ENCODE measurements around the gene TBX1.

Gene TBX1

GRCh38 chr22:19803736-19804267, 43.2 kb downstream of the TBX1 start:
- Histone ChIP-seq H2BK5ac (ENCODE audit: low read depth, low read length, poor library complexity) (no peak overlapping the region), H3K23ac (ENCODE audit: low read length) (no peak overlapping the region)
- WGBS (ENCODE audit: extremely low coverage, insufficient coverage, insufficient read length): no CpG with 5 or more reads among the region's 8 CpGs

GRCh38 chr22:19805821-19806212, 45.2 kb downstream of the TBX1 start:
- H2BK5ac ChIP-seq (ENCODE audit: low read depth, low read length, poor library complexity): no peak overlapping the region
- no peak overlapping the region for H4K91ac ChIP-seq (ENCODE audit: low read depth, low read length)
- H3K9ac ChIP-seq (ENCODE audit: low read length): peak overlapping the region; percentile 16
- no peaks in the 10 kb centered on the region for H3K79me1 ChIP-seq (ENCODE audit: low read length)
- no peak overlapping the region for H3K18ac ChIP-seq (ENCODE audit: low read length)
- no peak overlapping the region for H2AK5ac ChIP-seq (ENCODE audit: low read length)
- peaks cover 2% of the 10 kb centered on the region for H3K9me3 ChIP-seq (ENCODE audit: insufficient read depth, low read depth, low read length)
- no peak overlapping the region for H4K8ac ChIP-seq (ENCODE audit: low read depth, low read length)
- H3K79me2 ChIP-seq (ENCODE audit: control insufficient read depth, insufficient read depth, low read length, poor library complexity): no peaks in the 10 kb centered on the region
- no peak overlapping the region for H3K4me3 ChIP-seq (ENCODE audit: low read depth, low read length)
- H2BK120ac ChIP-seq (ENCODE audit: insufficient read depth, low read length, poor library complexity): no peak overlapping the region
- no peak overlapping the region for H3K4ac ChIP-seq (ENCODE audit: low read depth, low read length)
- H4K12ac ChIP-seq (ENCODE audit: low read depth, low read length): no peak overlapping the region
- no peak overlapping the region for H3K27ac ChIP-seq (ENCODE audit: low read depth, low read length)
- H3K4me2 ChIP-seq (ENCODE audit: low read length): no peak overlapping the region
- peaks cover 2 to 7% of the 10 kb centered on the region in 2 experiments for H3K4me1 ChIP-seq (ENCODE audit: control insufficient read depth in 1 of 2, insufficient read depth in 2 of 2, low read length in 2 of 2)
- H3K23ac ChIP-seq (ENCODE audit: low read length): no peak overlapping the region
- no peak overlapping the region for H2BK12ac ChIP-seq (ENCODE audit: low read length)
- no peaks in the 10 kb centered on the region for H3K27me3 ChIP-seq (ENCODE audit: insufficient read depth, low read length)
- WGBS (ENCODE audit: extremely low coverage, insufficient coverage, insufficient read length): no CpG with 5 or more reads among the region's 8 CpGs
- peaks cover 2 to 7% of the 10 kb centered on the region in 2 experiments for H3K36me3 ChIP-seq (ENCODE audit: control insufficient read depth in 1 of 2, insufficient read depth in 2 of 2, low read length in 2 of 2)
- DNase-seq: peak in 1 of 2 donors; percentile 7
- H3K14ac ChIP-seq (ENCODE audit: low read length): no peak overlapping the region
- H2AFZ ChIP-seq (ENCODE audit: insufficient read depth, low read length, poor library complexity): no peak overlapping the region

More at GRCh38 chr22:19803736-19804267, 43.2 kb downstream of the TBX1 start:
- no peak overlapping the region for H2AFZ ChIP-seq (ENCODE audit: insufficient read depth, low read length, poor library complexity)
- H3K9me3 ChIP-seq (ENCODE audit: insufficient read depth, low read depth, low read length): peaks cover 2% of the 10 kb centered on the region
- no peaks in the 10 kb centered on the region for H3K27me3 ChIP-seq (ENCODE audit: insufficient read depth, low read length)
- no peak overlapping the region for H4K8ac ChIP-seq (ENCODE audit: low read depth, low read length)
- no peak overlapping the region for H2AK5ac ChIP-seq (ENCODE audit: low read length)
- no peaks in the 10 kb centered on the region for H3K79me1 ChIP-seq (ENCODE audit: low read length)
- no peak overlapping the region for H3K4me2 ChIP-seq (ENCODE audit: low read length)
- H3K9ac ChIP-seq (ENCODE audit: low read length): no peak overlapping the region
- no peaks in the 10 kb centered on the region for H3K79me2 ChIP-seq (ENCODE audit: control insufficient read depth, insufficient read depth, low read length, poor library complexity)
- peaks cover 4 to 6% of the 10 kb centered on the region in 2 experiments for H3K36me3 ChIP-seq (ENCODE audit: control insufficient read depth in 1 of 2, insufficient read depth in 2 of 2, low read length in 2 of 2)
- no peak overlapping the region for H3K4ac ChIP-seq (ENCODE audit: low read depth, low read length)
- no peak overlapping the region for H4K91ac ChIP-seq (ENCODE audit: low read depth, low read length)
- H2BK12ac ChIP-seq (ENCODE audit: low read length): no peak overlapping the region
- no peak overlapping the region for H3K4me3 ChIP-seq (ENCODE audit: low read depth, low read length)
- no peak overlapping the region for H3K18ac ChIP-seq (ENCODE audit: low read length)
- H3K27ac ChIP-seq (ENCODE audit: low read depth, low read length): no peak overlapping the region
- no peak overlapping the region for H2BK120ac ChIP-seq (ENCODE audit: insufficient read depth, low read length, poor library complexity)
- H4K12ac ChIP-seq (ENCODE audit: low read depth, low read length): no peak overlapping the region
- H3K4me1 ChIP-seq (ENCODE audit: control insufficient read depth in 1 of 2, insufficient read depth in 2 of 2, low read length in 2 of 2): peaks cover 2 to 5% of the 10 kb centered on the region in 2 experiments
- no peak for DNase-seq
- no peak overlapping the region for H3K14ac ChIP-seq (ENCODE audit: low read length)

DNA sequence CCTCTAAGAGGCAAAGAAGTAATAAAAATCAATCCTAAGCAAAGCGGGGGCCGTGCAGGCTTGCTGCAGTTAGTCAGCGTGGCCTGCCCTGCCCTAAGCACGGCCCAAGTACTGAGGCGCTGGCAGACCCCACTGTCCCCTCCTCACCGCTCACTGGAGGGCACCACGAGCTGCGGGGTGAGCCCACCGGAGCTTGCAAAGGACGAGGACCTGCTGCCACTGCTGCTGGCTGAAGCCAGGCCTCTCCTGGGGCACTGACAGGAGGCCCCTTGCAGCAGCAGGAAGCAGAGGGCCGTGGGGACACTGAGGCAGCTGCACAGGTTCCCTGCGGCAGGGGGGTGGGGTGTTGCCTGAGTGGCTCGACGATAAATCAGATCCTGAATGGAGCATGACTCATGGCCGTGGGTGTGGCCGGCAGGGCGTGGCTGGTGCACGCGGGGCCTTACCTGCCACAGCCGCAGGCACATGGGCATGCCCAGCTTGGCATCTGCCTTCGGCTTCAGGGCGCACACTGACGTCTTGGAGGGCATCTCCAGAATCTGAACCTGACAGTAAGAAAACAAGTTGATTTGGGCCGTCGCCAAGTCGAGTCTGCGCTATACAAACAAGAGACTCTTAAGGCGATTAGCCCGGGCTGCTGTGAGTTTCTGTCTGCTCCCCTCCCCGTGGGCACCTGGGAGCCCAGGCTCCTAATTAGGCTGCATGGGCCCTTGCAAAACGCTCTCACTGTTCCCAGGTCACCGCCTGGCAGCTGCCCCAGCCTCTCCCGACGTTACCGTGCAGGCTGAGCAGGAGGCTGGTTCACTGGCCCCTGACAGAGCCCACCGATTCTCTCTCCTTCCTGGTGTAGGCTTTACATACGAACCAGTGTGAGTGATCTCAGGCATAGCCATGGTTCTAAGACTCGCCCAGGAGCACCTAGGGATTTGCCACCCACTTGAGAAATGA, 45.9 kb downstream of the TBX1 start:
- H3K14ac ChIP-seq (ENCODE audit: low read length): no peak overlapping the region
- no peak overlapping the region for H2BK12ac ChIP-seq (ENCODE audit: low read length)
- no peak overlapping the region for H3K27ac ChIP-seq (ENCODE audit: low read depth, low read length)
- DNase-seq: peak in 1 of 2 donors; percentile 30
- no peak overlapping the region for H2AK5ac ChIP-seq (ENCODE audit: low read length)
- no peak overlapping the region for H4K12ac ChIP-seq (ENCODE audit: low read depth, low read length)
- H3K4me2 ChIP-seq (ENCODE audit: low read length): no peak overlapping the region
- H2AFZ ChIP-seq (ENCODE audit: insufficient read depth, low read length, poor library complexity): no peak overlapping the region
- H3K36me3 ChIP-seq (ENCODE audit: control insufficient read depth in 1 of 2, insufficient read depth in 2 of 2, low read length in 2 of 2): peaks cover 2 to 7% of the 10 kb centered on the region in 2 experiments
- no peak overlapping the region for H3K4ac ChIP-seq (ENCODE audit: low read depth, low read length)
- H3K79me1 ChIP-seq (ENCODE audit: low read length): no peaks in the 10 kb centered on the region
- no peak overlapping the region for H4K91ac ChIP-seq (ENCODE audit: low read depth, low read length)
- H3K79me2 ChIP-seq (ENCODE audit: control insufficient read depth, insufficient read depth, low read length, poor library complexity): no peaks in the 10 kb centered on the region
- no CpG with 5 or more reads among the region's 38 CpGs for WGBS (ENCODE audit: extremely low coverage, insufficient coverage, insufficient read length)
- H3K9ac ChIP-seq (ENCODE audit: low read length): no peak overlapping the region
- peaks cover 6 to 7% of the 10 kb centered on the region in 2 experiments for H3K4me1 ChIP-seq (ENCODE audit: control insufficient read depth in 1 of 2, insufficient read depth in 2 of 2, low read length in 2 of 2)
- H2BK120ac ChIP-seq (ENCODE audit: insufficient read depth, low read length, poor library complexity): no peak overlapping the region
- no peak overlapping the region for H2BK5ac ChIP-seq (ENCODE audit: low read depth, low read length, poor library complexity)
- no peaks in the 10 kb centered on the region for H3K27me3 ChIP-seq (ENCODE audit: insufficient read depth, low read length)
- H4K8ac ChIP-seq (ENCODE audit: low read depth, low read length): no peak overlapping the region
- H3K18ac ChIP-seq (ENCODE audit: low read length): no peak overlapping the region
- peaks cover 2% of the 10 kb centered on the region for H3K9me3 ChIP-seq (ENCODE audit: insufficient read depth, low read depth, low read length)
- H3K23ac ChIP-seq (ENCODE audit: low read length): no peak overlapping the region
- H3K4me3 ChIP-seq (ENCODE audit: low read depth, low read length): no peak overlapping the region

GRCh38 chr22:19807161-19807913, 46.8 kb downstream of the TBX1 start:
- no peak overlapping the region for H4K8ac ChIP-seq (ENCODE audit: low read depth, low read length)
- no CpG with 5 or more reads among the region's 15 CpGs for WGBS (ENCODE audit: extremely low coverage, insufficient coverage, insufficient read length)

More at GRCh38 chr22:19807161-19807913, 46.8 kb downstream of the TBX1 start:
- Histone ChIP-seq H3K27me3 (ENCODE audit: insufficient read depth, low read length) (no peaks in the 10 kb centered on the region), H3K36me3 (ENCODE audit: control insufficient read depth in 1 of 2, insufficient read depth in 2 of 2, low read length in 2 of 2) (peaks cover 3 to 7% of the 10 kb centered on the region in 2 experiments), H3K23ac (ENCODE audit: low read length) (no peak overlapping the region), H3K18ac (ENCODE audit: low read length) (no peak overlapping the region), H2AFZ (ENCODE audit: insufficient read depth, low read length, poor library complexity) (no peak overlapping the region), H3K4me3 (ENCODE audit: low read depth, low read length) (no peak overlapping the region), H3K4ac (ENCODE audit: low read depth, low read length) (no peak overlapping the region), H3K27ac (ENCODE audit: low read depth, low read length) (no peak overlapping the region), H4K91ac (ENCODE audit: low read depth, low read length) (no peak overlapping the region), H2BK120ac (ENCODE audit: insufficient read depth, low read length, poor library complexity) (no peak overlapping the region), H3K4me2 (ENCODE audit: low read length) (no peak overlapping the region), H3K9me3 (ENCODE audit: insufficient read depth, low read depth, low read length) (peaks cover 2% of the 10 kb centered on the region), H2BK12ac (ENCODE audit: low read length) (no peak overlapping the region), H3K14ac (ENCODE audit: low read length) (no peak overlapping the region), H3K4me1 (ENCODE audit: control insufficient read depth in 1 of 2, insufficient read depth in 2 of 2, low read length in 2 of 2) (peaks cover 6 to 7% of the 10 kb centered on the region in 2 experiments), H2BK5ac (ENCODE audit: low read depth, low read length, poor library complexity) (no peak overlapping the region), H3K79me1 (ENCODE audit: low read length) (no peaks in the 10 kb centered on the region), H3K9ac (ENCODE audit: low read length) (no peak overlapping the region), H2AK5ac (ENCODE audit: low read length) (no peak overlapping the region), H3K79me2 (ENCODE audit: control insufficient read depth, insufficient read depth, low read length, poor library complexity) (no peaks in the 10 kb centered on the region), H4K12ac (ENCODE audit: low read depth, low read length) (no peak overlapping the region)
- no peak for DNase-seq
